Activated B cell treated with CpG ODN at 0.5 μM for 24 hours (primary cell): ENCODE measurements around the gene ZNF823. TPM values are rescaled to one million over a fixed set of nuclear protein-coding genes. Genes with fewer than 3 reads are reported as not detected.

Experiments
- ATAC-seq: fragments of 200-7000 bp; cut with Tn5 transposase; one replicate; pipeline ENCODE4 v1.10.0; 2021; ENCODE audit warnings: low read depth, mild to moderate bottlenecking, moderate library complexity
- CTCF ChIA-PET: fragments of 350-600 bp; sonication (Branson Sonifier 250); formaldehyde crosslinking; loops from one replicate; lab custom pipeline; 2021; ENCODE audit warnings: antibody characterized with exemption; lab: Charles Lee
- POLR2A ChIA-PET: fragments of 350-600 bp; sonication (Branson Sonifier 250); formaldehyde crosslinking; loops from one replicate; lab custom pipeline; 2021; ENCODE audit warnings: antibody characterized with exemption; lab: Charles Lee
- DNase-seq: peaks from one replicate; pipeline ENCODE4 v3.0.0; 2022
- H3K27ac Mint-ChIP-seq: one replicate; pipeline ENCODE4 v1.8.0; 2020; ENCODE audit warnings: mixed read lengths
- H3K27me3 Mint-ChIP-seq: one replicate; pipeline ENCODE4 v1.8.0; 2021; ENCODE audit warnings: mixed read lengths
- H3K36me3 Mint-ChIP-seq: one replicate; pipeline ENCODE4 v1.8.0; 2021; ENCODE audit warnings: low read depth, mixed read lengths
- H3K4me1 Mint-ChIP-seq: one replicate; pipeline ENCODE4 v1.8.0; 2021; ENCODE audit warnings: mixed read lengths
- H3K4me3 Mint-ChIP-seq: one replicate; pipeline ENCODE4 v1.8.0; 2020; ENCODE audit warnings: mild to moderate bottlenecking, mixed read lengths
- H3K9me3 Mint-ChIP-seq: one replicate; pipeline ENCODE4 v1.8.0; 2020; ENCODE audit warnings: mixed read lengths
- intact Hi-C: fragments of 100-400 bp; cut with micrococcal nuclease; formaldehyde crosslinking; loops from one replicate; pipeline ENCODE4 v1.15.1; 2024
- total RNA-seq: library from RNA; stranded (reverse); gene quantifications from 2 replicates; pipeline ENCODE4 v1.2.3, GENCODE V29; 2022
- TF ChIP-seq, protein P1 (sequence below): fragments of 200-600 bp; IDR thresholded peaks from one replicate; pipeline ENCODE4 v1.8.0; 2022; ENCODE audit warnings: antibody characterized with exemption, mild to moderate bottlenecking

Gene ZNF823
- total RNA-seq, 1 donor from 2014 or later: 3.0 TPM

GRCh38 chr19:11767633-11768133, 28.9 kb upstream of the ZNF823 start:
- DNase-seq (peak; percentile 36), ATAC-seq (peak; percentile 16)
- TF ChIP-seq, protein P1, sequence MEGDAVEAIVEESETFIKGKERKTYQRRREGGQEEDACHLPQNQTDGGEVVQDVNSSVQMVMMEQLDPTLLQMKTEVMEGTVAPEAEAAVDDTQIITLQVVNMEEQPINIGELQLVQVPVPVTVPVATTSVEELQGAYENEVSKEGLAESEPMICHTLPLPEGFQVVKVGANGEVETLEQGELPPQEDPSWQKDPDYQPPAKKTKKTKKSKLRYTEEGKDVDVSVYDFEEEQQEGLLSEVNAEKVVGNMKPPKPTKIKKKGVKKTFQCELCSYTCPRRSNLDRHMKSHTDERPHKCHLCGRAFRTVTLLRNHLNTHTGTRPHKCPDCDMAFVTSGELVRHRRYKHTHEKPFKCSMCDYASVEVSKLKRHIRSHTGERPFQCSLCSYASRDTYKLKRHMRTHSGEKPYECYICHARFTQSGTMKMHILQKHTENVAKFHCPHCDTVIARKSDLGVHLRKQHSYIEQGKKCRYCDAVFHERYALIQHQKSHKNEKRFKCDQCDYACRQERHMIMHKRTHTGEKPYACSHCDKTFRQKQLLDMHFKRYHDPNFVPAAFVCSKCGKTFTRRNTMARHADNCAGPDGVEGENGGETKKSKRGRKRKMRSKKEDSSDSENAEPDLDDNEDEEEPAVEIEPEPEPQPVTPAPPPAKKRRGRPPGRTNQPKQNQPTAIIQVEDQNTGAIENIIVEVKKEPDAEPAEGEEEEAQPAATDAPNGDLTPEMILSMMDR: no peak
- H3K36me3 Mint-ChIP-seq: peaks cover 41% of the 10 kb centered on the region
- peak overlapping the region; percentile 99 for H3K4me3 Mint-ChIP-seq
- ChIA-PET POLR2A (interaction anchor here (0.7 to 1.9 kb wide), 7 partner anchors 30 to 1949 kb away, joined by 3 to 11 read pairs (median 9); partner anchors contain the start of genes FBXL12, ZNF439, ZNF491 and ZNF563), CTCF (interaction anchor here (1.4 kb wide), 1 partner anchor 30 kb away, joined by 6 read pairs; no protein-coding TSS in a partner anchor)
- H3K9me3 Mint-ChIP-seq: peaks cover 42% of the 10 kb centered on the region
- H3K4me1 Mint-ChIP-seq: peaks cover 25% of the 10 kb centered on the region
- H3K27me3 Mint-ChIP-seq: no peaks in the 10 kb centered on the region
- H3K27ac Mint-ChIP-seq: peak overlapping the region; percentile 96
- intact Hi-C loops: loop anchor here (1.0 kb wide), 2 partner anchors 31 to 45 kb away; partner anchors contain the start of gene ZNF491

- Mint-ChIP-seq H3K27ac (peak within 1 kb of the TSS; percentile 96), H3K9me3 (peaks cover 39% of the 10 kb centered on the region), H3K27me3 (peaks cover 2% of the 10 kb centered on the region), H3K4me1 (peaks cover 25% of the 10 kb centered on the region), H3K36me3 (peaks cover 35% of the 10 kb centered on the region), H3K4me3 (peak within 1 kb of the TSS; percentile 99)
- ChIA-PET CTCF (interaction anchor here (0.7 to 1.4 kb wide), 3 partner anchors 23 to 116 kb away, joined by 3 to 6 read pairs (median 3); no protein-coding TSS in a partner anchor), POLR2A (interaction anchor here (0.6 to 1.9 kb wide), 23 partner anchors 10 to 1948 kb away, joined by 3 to 11 read pairs (median 4); partner anchors contain the start of genes ELOF1, FBXL12, ZNF136 and ZNF439)
- peak; percentile 87 for DNase-seq
- TF ChIP-seq, protein P1: no peak
- ATAC-seq: peak; percentile 95
- intact Hi-C loops: loop anchor here (1.0 kb wide), 3 partner anchors 28 to 45 kb away; partner anchors contain the start of gene ZNF491
These were observed 28.1 kb upstream of the ZNF823 start, which contains the start of gene ZNF441 for GRCh38 chr19:11766597-11767591. Gene ZNF441, plus strand, starts transcription at chr19:11767000. Its CDS starts 194 bp downstream, at chr19:11767194.

- DNase-seq: no peak
- ChIA-PET POLR2A (interaction anchor here (0.7 kb wide), 1 partner anchor 48 kb away, joined by 5 read pairs; no protein-coding TSS in a partner anchor), CTCF (no interaction called here)
- Mint-ChIP-seq H3K36me3 (peaks cover 10% of the 10 kb centered on the region), H3K9me3 (peaks cover 18% of the 10 kb centered on the region), H3K27ac (no peak overlapping the region), H3K4me3 (no peak overlapping the region), H3K27me3 (peaks cover 7% of the 10 kb centered on the region), H3K4me1 (peaks cover 19% of the 10 kb centered on the region)
- no peak for ATAC-seq
- TF ChIP-seq, protein P1: no peak
- intact Hi-C loops: no loop called here
These were observed 24.9 kb upstream of the ZNF823 start for GRCh38 chr19:11763611-11764010.

DNA sequence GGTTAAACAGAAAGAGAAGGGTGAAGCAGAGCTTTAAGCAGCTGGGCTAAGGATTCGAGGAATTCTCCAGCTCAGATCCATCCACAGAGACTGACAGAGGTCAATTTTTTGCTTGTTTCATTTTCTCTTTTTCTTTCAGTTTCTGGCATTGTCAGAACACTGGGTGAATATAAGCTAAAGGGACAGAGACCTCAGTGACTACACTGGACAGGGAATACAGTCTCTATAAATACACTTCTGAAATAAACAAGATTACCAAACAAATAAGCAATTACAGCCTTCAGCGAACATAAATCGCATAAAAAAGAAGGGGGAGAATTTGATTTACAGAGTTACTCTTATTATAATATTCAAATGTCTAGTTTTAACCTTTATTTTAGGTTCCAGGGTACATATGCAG, 24.4 kb upstream of the ZNF823 start:
- DNase-seq (no peak), ATAC-seq (no peak)
- Mint-ChIP-seq H3K4me1 (peaks cover 14% of the 10 kb centered on the region), H3K27me3 (peaks cover 7% of the 10 kb centered on the region), H3K4me3 (no peak overlapping the region), H3K36me3 (peaks cover 8% of the 10 kb centered on the region), H3K9me3 (peaks cover 18% of the 10 kb centered on the region), H3K27ac (no peak overlapping the region)
- ChIA-PET POLR2A (interaction anchor here (0.7 kb wide), 1 partner anchor 49 kb away, joined by 5 read pairs; no protein-coding TSS in a partner anchor), CTCF (no interaction called here)
- intact Hi-C loops: no loop called here
- TF ChIP-seq, protein P1: no peak
